Lower leg skin (tissue), 3 donors: ENCODE data around the gene POU6F2.

Experiments
- CTCF ChIP-seq, 3 donors: fragments of 450-650 bp; IDR thresholded peaks; one replicate each; pipeline ENCODE4 v1.5.1; 2016; ENCODE audit warnings: antibody characterized with exemption in 3 of 3, mild to moderate bottlenecking in 3 of 3, moderate library complexity in 2 of 3
- POLR2A ChIP-seq, 2 donors: fragments of 450-650 bp; IDR thresholded peaks; one replicate each; pipeline ENCODE4 v1.6.1; 2016 to 2017; ENCODE audit warnings: antibody characterized with exemption in 2 of 2, mild to moderate bottlenecking in 1 of 2, moderate library complexity in 1 of 2

GRCh38 chr7:39386718-39387117, 409.0 kb downstream of the POU6F2 start:
- TF ChIP-seq CTCF (IDR thresholded peaks at IDR 0.05) (no peak), POLR2A (IDR thresholded peaks at IDR 0.05) (no peak)
